Smooth muscle cell (in vitro differentiated cells): ENCODE results near the gene GRAMD1A. TPM values are rescaled to one million over a fixed set of nuclear protein-coding genes. Genes with fewer than 3 reads are reported as not detected.
A peak's percentile ranks its signal among the peaks of the same experiment; 100 is the strongest.

Experiments
- DNase-seq: peaks from one replicate; lab custom pipeline; 2025; ENCODE audit not compliant: unreplicated experiment; lab: John Stamatoyannopoulos, UW
- H2AFZ ChIP-seq: fragments of 200-600 bp; sonication (generic); 2 replicates; pipeline ENCODE4 v1.6.0; 2016; ENCODE audit warnings: antibody characterized with exemption, low read depth, mild to moderate bottlenecking
- H3F3A ChIP-seq: fragments of 200-600 bp; sonication (generic); 2 replicates; pipeline ENCODE4 v1.6.0; 2017; ENCODE audit warnings: antibody characterized with exemption, low read depth
- H3K27ac ChIP-seq: fragments of 200-600 bp; sonication (generic); 2 replicates; pipeline ENCODE4 v1.5.1; 2016; ENCODE audit warnings: low read depth, mild to moderate bottlenecking
- H3K27me3 ChIP-seq: fragments of 200-600 bp; sonication (generic); 2 replicates; pipeline ENCODE4 v1.6.1; 2016; ENCODE audit warnings: low read depth, mild to moderate bottlenecking
- H3K36me3 ChIP-seq: fragments of 200-600 bp; sonication (generic); 2 replicates; pipeline ENCODE4 v1.5.1; 2016; ENCODE audit warnings: low read depth
- H3K4me1 ChIP-seq: fragments of 200-600 bp; sonication (generic); 2 replicates; pipeline ENCODE4 v1.5.1; 2016; ENCODE audit warnings: low read depth
- H3K4me2 ChIP-seq: fragments of 200-600 bp; sonication (generic); 2 replicates; pipeline ENCODE4 v1.6.0; 2016; ENCODE audit warnings: mild to moderate bottlenecking
- H3K4me3 ChIP-seq: fragments of 200-600 bp; sonication (generic); 2 replicates; pipeline ENCODE4 v1.5.1; 2016; ENCODE audit warnings: mild to moderate bottlenecking
- H3K79me2 ChIP-seq: fragments of 200-600 bp; sonication (generic); 2 replicates; pipeline ENCODE4 v1.6.0; 2016; ENCODE audit warnings: low read depth, mild to moderate bottlenecking
- H3K9ac ChIP-seq: fragments of 200-600 bp; sonication (generic); 2 replicates; pipeline ENCODE4 v1.6.0; 2016; ENCODE audit warnings: low read depth
- H3K9me3 ChIP-seq: fragments of 200-600 bp; sonication (generic); replicated peaks from 2 replicates; pipeline ENCODE4 v1.5.1; 2016; ENCODE audit warnings: low read depth
- H4K20me1 ChIP-seq: fragments of 200-600 bp; sonication (generic); 2 replicates; pipeline ENCODE4 v1.6.0; 2016; ENCODE audit warnings: low read depth
- WGBS: methylation state at CpG from one replicate; pipeline ENCODE4 v1.1.7; 2016; ENCODE audit warnings: low lambda C conversion rate; 5-methylcytosine and 5-hydroxymethylcytosine counted together
- polyA plus RNA-seq: library from polyadenylated mRNA; unstranded; fragments of >200 nt; fragmentation: Nextera tagmentation; extraction: Ambion mirVana; gene quantifications from 2 replicates; pipeline ENCODE4 v1.2.1, GENCODE V29; 2016
- total RNA-seq: library from RNA; depleted of rRNA; stranded (reverse); fragments of >200 nt; gene quantifications from 2 replicates; pipeline ENCODE4 v1.2.3, GENCODE V29; 2014
- TF ChIP-seq, protein P1 (sequence below): fragments of 200-600 bp; sonication (generic); IDR thresholded peaks from 2 replicates; pipeline ENCODE4 v1.5.1; 2017; ENCODE audit warnings: borderline replicate concordance, mild to moderate bottlenecking, antibody characterized with exemption; ENCODE audit not compliant: insufficient read depth, poor library complexity, severe bottlenecking

The GRAMD1A gene
- total and polyA plus RNA-seq, 2 experiments from 2014 or later: 27.6 to 59.6 TPM

DNA sequence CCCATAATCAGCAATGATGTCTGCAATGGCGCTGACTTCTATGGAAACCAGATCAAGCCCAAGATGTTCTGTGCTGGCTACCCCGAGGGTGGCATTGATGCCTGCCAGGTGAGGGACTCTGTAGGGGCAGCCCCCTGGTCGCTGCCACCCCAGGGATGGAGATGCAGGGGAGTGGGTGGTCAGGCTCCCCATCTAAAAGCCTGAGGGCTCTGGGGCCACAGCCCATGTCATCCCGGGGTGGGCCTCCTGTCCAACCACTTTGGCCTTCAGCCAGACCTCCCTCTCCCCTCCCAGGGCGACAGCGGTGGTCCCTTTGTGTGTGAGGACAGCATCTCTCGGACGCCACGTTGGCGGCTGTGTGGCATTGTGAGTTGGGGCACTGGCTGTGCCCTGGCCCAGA is 65.5 kb downstream of the GRAMD1A start:
- Histone ChIP-seq H3K4me3 (no peak overlapping the region), H3K36me3 (no peaks in the 10 kb centered on the region), H3K27ac (no peak overlapping the region), H3F3A (no peaks in the 10 kb centered on the region), H3K79me2 (no peaks in the 10 kb centered on the region), H4K20me1 (no peaks in the 10 kb centered on the region), H3K9ac (no peak overlapping the region), H2AFZ (no peak overlapping the region), H3K4me2 (no peak overlapping the region), H3K27me3 (no peaks in the 10 kb centered on the region), H3K9me3 (no peaks in the 10 kb centered on the region), H3K4me1 (peaks cover 10% of the 10 kb centered on the region)
- TF ChIP-seq, protein P1, sequence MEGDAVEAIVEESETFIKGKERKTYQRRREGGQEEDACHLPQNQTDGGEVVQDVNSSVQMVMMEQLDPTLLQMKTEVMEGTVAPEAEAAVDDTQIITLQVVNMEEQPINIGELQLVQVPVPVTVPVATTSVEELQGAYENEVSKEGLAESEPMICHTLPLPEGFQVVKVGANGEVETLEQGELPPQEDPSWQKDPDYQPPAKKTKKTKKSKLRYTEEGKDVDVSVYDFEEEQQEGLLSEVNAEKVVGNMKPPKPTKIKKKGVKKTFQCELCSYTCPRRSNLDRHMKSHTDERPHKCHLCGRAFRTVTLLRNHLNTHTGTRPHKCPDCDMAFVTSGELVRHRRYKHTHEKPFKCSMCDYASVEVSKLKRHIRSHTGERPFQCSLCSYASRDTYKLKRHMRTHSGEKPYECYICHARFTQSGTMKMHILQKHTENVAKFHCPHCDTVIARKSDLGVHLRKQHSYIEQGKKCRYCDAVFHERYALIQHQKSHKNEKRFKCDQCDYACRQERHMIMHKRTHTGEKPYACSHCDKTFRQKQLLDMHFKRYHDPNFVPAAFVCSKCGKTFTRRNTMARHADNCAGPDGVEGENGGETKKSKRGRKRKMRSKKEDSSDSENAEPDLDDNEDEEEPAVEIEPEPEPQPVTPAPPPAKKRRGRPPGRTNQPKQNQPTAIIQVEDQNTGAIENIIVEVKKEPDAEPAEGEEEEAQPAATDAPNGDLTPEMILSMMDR: no peak
- no peak for DNase-seq
- WGBS: 96% methylated on average over 10 of the region's 10 CpGs

DNA sequence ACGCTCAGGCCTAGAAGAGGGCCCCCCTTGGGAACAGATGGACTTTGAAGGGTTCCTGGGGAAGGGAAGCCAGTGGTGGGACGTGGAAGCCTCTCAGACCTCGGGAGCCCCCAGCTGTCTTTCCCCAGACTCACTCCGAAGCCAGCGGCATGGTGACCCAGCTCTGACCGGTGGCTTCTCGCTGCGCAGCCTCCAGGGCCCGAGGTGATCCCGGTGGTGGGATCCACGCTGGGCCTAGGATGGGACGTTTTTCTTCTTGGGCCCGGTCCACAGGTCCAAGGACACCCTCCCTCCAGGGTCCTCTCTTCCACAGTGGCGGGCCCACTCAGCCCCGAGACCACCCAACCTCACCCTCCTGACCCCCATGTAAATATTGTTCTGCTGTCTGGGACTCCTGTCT is 66.0 kb downstream of the GRAMD1A start:
- Histone ChIP-seq H3K79me2 (no peaks in the 10 kb centered on the region), H3K4me2 (no peak overlapping the region), H4K20me1 (no peaks in the 10 kb centered on the region), H3K4me1 (peaks cover 10% of the 10 kb centered on the region), H3K9ac (no peak overlapping the region), H3K9me3 (no peaks in the 10 kb centered on the region), H3K36me3 (no peaks in the 10 kb centered on the region), H3K4me3 (no peak overlapping the region), H3F3A (no peaks in the 10 kb centered on the region), H3K27ac (no peak overlapping the region), H3K27me3 (no peaks in the 10 kb centered on the region), H2AFZ (no peak overlapping the region)
- TF ChIP-seq, protein P1: no peak
- DNase-seq: no peak
- WGBS: 91% methylated on average over 15 of the region's 15 CpGs

DNA sequence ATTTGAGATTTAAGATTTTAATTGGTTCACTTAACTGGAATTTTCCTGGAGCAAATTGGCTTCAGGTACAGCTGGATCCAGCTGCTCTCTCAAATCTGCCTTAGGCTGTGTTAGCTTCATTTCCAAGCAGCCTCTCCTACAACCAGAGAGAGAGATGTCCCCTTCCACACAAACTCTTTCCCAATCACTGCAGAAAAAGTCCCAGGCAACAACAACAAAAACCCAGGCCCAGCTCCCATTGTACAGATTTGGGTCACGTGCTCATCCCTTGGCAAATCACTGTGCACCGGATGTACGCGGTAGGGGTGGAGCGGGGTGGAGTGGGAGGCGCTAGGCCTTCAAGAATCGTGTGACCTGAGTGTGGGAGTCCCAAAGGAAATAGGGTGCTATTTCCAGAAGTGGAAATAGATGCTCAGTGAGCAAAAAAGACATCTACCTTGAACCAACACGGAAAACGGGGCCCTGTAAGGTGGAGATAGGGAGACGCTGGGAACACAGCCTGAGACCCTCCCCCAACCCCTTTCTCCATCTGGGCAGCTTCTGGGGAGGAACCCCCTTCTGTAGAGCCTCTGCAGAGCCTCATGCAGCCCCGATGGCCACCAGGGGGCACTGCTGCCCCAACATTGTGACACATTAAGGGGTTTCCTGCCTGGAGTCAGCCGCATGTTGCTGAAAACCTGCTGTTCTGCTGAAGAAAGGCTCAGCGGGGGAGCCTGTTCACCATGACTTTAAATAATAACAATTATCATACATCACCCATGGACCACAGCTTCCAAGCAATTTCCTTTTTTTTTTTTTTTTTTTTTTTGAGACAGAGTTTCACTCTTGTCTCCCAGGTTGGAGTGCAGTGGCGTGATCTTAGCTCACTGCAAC is 66.8 kb downstream of the GRAMD1A start:
- Histone ChIP-seq H3K79me2 (no peaks in the 10 kb centered on the region), H3K27ac (no peak overlapping the region), H4K20me1 (no peaks in the 10 kb centered on the region), H3K9ac (no peak overlapping the region), H3K9me3 (no peaks in the 10 kb centered on the region), H3K27me3 (no peaks in the 10 kb centered on the region), H3K36me3 (no peaks in the 10 kb centered on the region), H2AFZ (no peak overlapping the region), H3K4me2 (no peak overlapping the region), H3K4me3 (no peak overlapping the region), H3F3A (no peaks in the 10 kb centered on the region), H3K4me1 (peaks cover 10% of the 10 kb centered on the region)
- DNase-seq: peak; percentile 46
- TF ChIP-seq, protein P1: peak; percentile 88
- 30% methylated on average over 14 of the region's 14 CpGs for WGBS
